GM12878 (cell line): ENCODE measurements around the gene TMOD3. TPM values are rescaled to one million over a fixed set of nuclear protein-coding genes. Genes with fewer than 3 reads are reported as not detected.

ENCODE experiments used
- ATAC-seq: fragments of 200-7000 bp; cut with Tn5 transposase; 3 replicates; pipeline ENCODE4 v1.9.1; 2020; ENCODE audit warnings: mild to moderate bottlenecking, moderate library complexity
- BruUV-seq: library from RNA; stranded (reverse); fragments of 400-500 nt; replicated peaks from 2 replicates; lab custom pipeline; 2021; lab: Mats Ljungman, UMichigan
- CTCF ChIA-PET: fragments of 300-600 bp; sonication (Branson Sonifier 250); formaldehyde crosslinking; extraction: SDS; loops from one replicate; lab custom pipeline; 2021; ENCODE audit warnings: inconsistent platforms; lab: Yijun Ruan, JAX
- POLR2A ChIA-PET: fragments of 350-600 bp; formaldehyde crosslinking; extraction: SDS; loops from one replicate; lab custom pipeline; 2021; ENCODE audit warnings: inconsistent platforms; lab: Charles Lee
- RAD21 ChIA-PET: fragments of 300-600 bp; sonication (Branson Sonifier 250); formaldehyde crosslinking; loops from one replicate; lab custom pipeline; 2023; ENCODE audit warnings: antibody characterized with exemption; ENCODE audit not compliant: unreplicated experiment; lab: Charles Lee
- SMC1A ChIA-PET: fragments of 300-600 bp; sonication (Branson Sonifier 250); formaldehyde crosslinking; loops from one replicate; lab custom pipeline; 2023; ENCODE audit not compliant: unreplicated experiment, uncharacterized antibody; lab: Charles Lee
- DNase-seq: peaks from one replicate; pipeline ENCODE4 v3.0.0-alpha.2; 2011; ENCODE audit warnings: low read depth, low spot score
- FAIRE-seq: peaks from 3 replicates; lab custom pipeline; 2011; peaks lifted over from hg19 to GRCh38; lab: Jason Lieb, UNC
- H2AFZ ChIP-seq: 2 replicates; pipeline ENCODE4 v1.6.0; 2011; ENCODE audit warnings: low read depth, low read length, control low read depth; ENCODE audit not compliant: control insufficient read depth
- H3K27ac ChIP-seq: 2 replicates; pipeline ENCODE4 v1.5.1; 2011; ENCODE audit warnings: control low read depth; ENCODE audit not compliant: control insufficient read depth, insufficient read depth
- H3K27me3 ChIP-seq, 2 experiments: replicated peaks in 1 of 2; 2 replicates each; pipeline versions ENCODE4 v1.6.0 to v1.6.1; 2011; ENCODE audit warnings: low read length in 1 of 2; ENCODE audit not compliant: control insufficient read depth in 2 of 2, insufficient read depth in 2 of 2
- H3K36me3 ChIP-seq, 2 experiments: 2 replicates each; pipeline ENCODE4 v1.5.1; 2011; ENCODE audit warnings: low read length in 1 of 2; ENCODE audit not compliant: control insufficient read depth in 2 of 2, insufficient read depth in 2 of 2
- H3K4me1 ChIP-seq: 2 replicates; pipeline ENCODE4 v1.6.1; 2011; ENCODE audit warnings: mild to moderate bottlenecking, low read length, moderate library complexity, mixed read lengths; ENCODE audit not compliant: control insufficient read depth, insufficient read depth
- H3K4me2 ChIP-seq: 2 replicates; pipeline ENCODE4 v1.6.0; 2011; ENCODE audit warnings: control low read depth; ENCODE audit not compliant: control insufficient read depth, insufficient read depth
- H3K4me3 ChIP-seq: fragments of 200-600 bp; sonication (generic); 2 replicates; pipeline ENCODE4 v1.5.1; 2016
- H3K79me2 ChIP-seq: 2 replicates; pipeline ENCODE4 v1.6.0; 2011; ENCODE audit warnings: low read length; ENCODE audit not compliant: control insufficient read depth, insufficient read depth
- H3K9ac ChIP-seq: 2 replicates; pipeline ENCODE4 v1.8.0; 2011; ENCODE audit warnings: low read length, control low read depth, mixed read lengths; ENCODE audit not compliant: control insufficient read depth, insufficient read depth
- H3K9me3 ChIP-seq: replicated peaks from 3 replicates; pipeline ENCODE4 v1.5.1; 2011; ENCODE audit warnings: mild to moderate bottlenecking, low read length; ENCODE audit not compliant: control insufficient read depth, insufficient read depth
- H4K20me1 ChIP-seq: 2 replicates; pipeline ENCODE4 v1.6.0; 2011; ENCODE audit not compliant: control insufficient read depth, insufficient read depth
- BACH1 ChIP-seq: fragments of 450-650 bp; IDR thresholded peaks from 2 replicates; pipeline ENCODE4 v1.6.1; 2017; ENCODE audit warnings: mild to moderate bottlenecking, borderline replicate concordance
- CHD1 ChIP-seq: IDR thresholded peaks from 2 replicates; pipeline ENCODE4 v1.6.1; 2012; ENCODE audit warnings: low read depth, low read length, improper control_type of control experiment
- CHD4 ChIP-seq: fragments of 200-600 bp; sonication (generic); IDR thresholded peaks from 2 replicates; pipeline ENCODE4 v1.6.1; 2016; ENCODE audit warnings: mild to moderate bottlenecking
- DPF2 ChIP-seq: fragments of 450-650 bp; IDR thresholded peaks from 2 replicates; pipeline ENCODE4 v1.6.1; 2017; ENCODE audit warnings: mild to moderate bottlenecking
- FOXM1 ChIP-seq: IDR thresholded peaks from 2 replicates; pipeline ENCODE4 v1.6.1; 2012; ENCODE audit warnings: low read depth, mild to moderate bottlenecking, inconsistent platforms, low read length, moderate library complexity
- IRF4 ChIP-seq: IDR thresholded peaks from 2 replicates; pipeline ENCODE4 v1.6.1; 2011; ENCODE audit warnings: low read depth, low read length
- NBN ChIP-seq: fragments of 450-650 bp; IDR thresholded peaks from 2 replicates; pipeline ENCODE4 v1.6.1; 2016
- NFXL1 ChIP-seq: fragments of 450-650 bp; IDR thresholded peaks from 2 replicates; pipeline ENCODE4 v1.6.1; 2017; ENCODE audit warnings: antibody characterized with exemption, mild to moderate bottlenecking, borderline replicate concordance
- NR2C2 ChIP-seq: IDR thresholded peaks from 2 replicates; pipeline ENCODE4 v1.6.1; 2011; ENCODE audit warnings: borderline replicate concordance, low read depth; ENCODE audit not compliant: control insufficient read depth, insufficient read length
- NR2F1 ChIP-seq: fragments of 450-650 bp; conservative IDR thresholded peaks from 2 replicates; pipeline ENCODE4 v1.6.1; 2017; ENCODE audit warnings: mild to moderate bottlenecking
- POU2F2 ChIP-seq: IDR thresholded peaks from 3 replicates; pipeline ENCODE4 v1.6.1; 2011; ENCODE audit warnings: low read depth, mild to moderate bottlenecking, low read length, borderline replicate concordance
- RB1 ChIP-seq: fragments of 450-650 bp; formaldehyde crosslinking; IDR thresholded peaks from 2 replicates; pipeline ENCODE4 v1.6.1; 2017; ENCODE audit warnings: mild to moderate bottlenecking, borderline replicate concordance
- RBBP5 ChIP-seq: fragments of 200-600 bp; sonication (generic); conservative IDR thresholded peaks from 2 replicates; pipeline ENCODE4 v1.6.1; 2016
- SMARCA5 ChIP-seq: fragments of 450-650 bp; IDR thresholded peaks from 2 replicates; pipeline ENCODE4 v1.6.1; 2017; ENCODE audit warnings: mild to moderate bottlenecking
- TAF1 ChIP-seq: IDR thresholded peaks from 2 replicates; pipeline ENCODE4 v1.6.1; 2011; ENCODE audit warnings: mild to moderate bottlenecking, low read depth, low read length, borderline replicate concordance
- ZSCAN29 ChIP-seq: fragments of 450-650 bp; IDR thresholded peaks from 2 replicates; pipeline ENCODE4 v1.6.1; 2017; ENCODE audit warnings: mild to moderate bottlenecking, moderate library complexity
- WGBS: methylation state at CpG from one replicate; pipeline ENCODE4 v1.1.6; 2016; ENCODE audit warnings: low lambda C conversion rate; ENCODE audit not compliant: insufficient replicate concordance, insufficient coverage; ENCODE audit errors: missing lambda C conversion rate; 5-methylcytosine and 5-hydroxymethylcytosine counted together
- in situ Hi-C: fragments of 300-500 bp; cut with MboI; formaldehyde crosslinking; loops from 9 replicates; pipeline ENCODE4 v1.14.3; 2018; ENCODE audit warnings: mixed read lengths
- intact Hi-C: fragments of 100-400 bp; cut with micrococcal nuclease; formaldehyde crosslinking; loops from one replicate; pipeline ENCODE4 v1.14.2; 2022; ENCODE audit not compliant: unreplicated experiment
- polyA plus RNA-seq, 11 experiments: library from polyadenylated mRNA; depleted of rRNA in 4 of 11; unstranded in 6 of 11; stranded (reverse) in 5 of 11; fragments of >200 nt; fragmentation: Nextera tagmentation in 4 of 11; fragmentation: Illumina TruSeq in 1 of 11; extraction: Ambion mirVana in 4 of 11; extraction: Trizol in 1 of 11; gene quantifications; 1 replicate in 1 of 11; 2 replicates in 10 of 11; pipeline versions ENCODE4 v1.2.1 to v1.2.3, GENCODE V29; 2011 to 2016; ENCODE audit warnings: inconsistent platforms in 2 of 11, missing spikeins in 2 of 11, low read depth in 1 of 11
- total RNA-seq, 4 experiments: library from RNA; depleted of rRNA in 3 of 4; stranded (reverse); fragments of >200 nt in 3 of 4; fragmentation: Illumina TruSeq in 1 of 4; extraction: Trizol in 1 of 4; gene quantifications; 2 replicates each; pipeline versions ENCODE4 v1.2.1 to v1.2.3, GENCODE V29; 2013 to 2021
- TF ChIP-seq, protein P1 (sequence below): fragments of 450-650 bp; IDR thresholded peaks from 2 replicates; pipeline ENCODE4 v1.6.1; 2014; ENCODE audit warnings: mild to moderate bottlenecking
- TF ChIP-seq, protein P2 (sequence below): IDR thresholded peaks from 2 replicates; pipeline ENCODE4 v1.6.1; 2011; ENCODE audit warnings: borderline replicate concordance, low read depth, mild to moderate bottlenecking, moderate library complexity, mixed read lengths, low read length; ENCODE audit not compliant: insufficient read depth; ENCODE audit errors: extremely low read length
- TF ChIP-seq, protein P3 (sequence below): fragments of 450-650 bp; IDR thresholded peaks from 2 replicates; pipeline ENCODE4 v1.6.1; 2017; ENCODE audit warnings: low read depth, mild to moderate bottlenecking, moderate library complexity
- TF ChIP-seq, protein P4 (sequence below): fragments of 150-350 bp; IDR thresholded peaks from 2 replicates; pipeline ENCODE4 v1.6.1; 2016; ENCODE audit warnings: low read depth, low read length

The TMOD3 gene
- total and polyA plus RNA-seq, 10 of the 15 experiments (the other 5 are each of a cell fraction or from before 2014, with no cell fraction given) = 5.2 to 39.4 (median 22.5) TPM

DNA sequence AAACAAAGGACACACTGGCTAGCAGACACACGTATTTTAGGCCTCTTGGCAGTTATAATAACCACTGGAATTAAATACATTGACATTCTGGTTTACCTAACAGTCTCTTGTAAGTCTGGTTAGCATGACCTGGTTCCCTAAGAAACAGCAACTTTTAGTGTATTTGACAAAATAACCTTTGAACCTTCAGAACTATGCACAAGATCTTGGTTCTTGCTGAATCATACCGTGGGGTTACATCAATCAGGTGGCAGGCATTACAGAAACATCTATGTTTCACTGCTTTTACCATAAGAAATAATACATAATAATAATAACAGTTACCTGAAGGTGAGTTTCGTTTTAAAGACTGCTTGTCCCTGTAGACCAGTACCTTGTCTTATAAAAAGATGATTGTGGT is 123.4 kb downstream of the TMOD3 start (continued):
- TF ChIP-seq, protein P1, sequence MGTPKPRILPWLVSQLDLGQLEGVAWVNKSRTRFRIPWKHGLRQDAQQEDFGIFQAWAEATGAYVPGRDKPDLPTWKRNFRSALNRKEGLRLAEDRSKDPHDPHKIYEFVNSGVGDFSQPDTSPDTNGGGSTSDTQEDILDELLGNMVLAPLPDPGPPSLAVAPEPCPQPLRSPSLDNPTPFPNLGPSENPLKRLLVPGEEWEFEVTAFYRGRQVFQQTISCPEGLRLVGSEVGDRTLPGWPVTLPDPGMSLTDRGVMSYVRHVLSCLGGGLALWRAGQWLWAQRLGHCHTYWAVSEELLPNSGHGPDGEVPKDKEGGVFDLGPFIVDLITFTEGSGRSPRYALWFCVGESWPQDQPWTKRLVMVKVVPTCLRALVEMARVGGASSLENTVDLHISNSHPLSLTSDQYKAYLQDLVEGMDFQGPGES = no peak
- TF ChIP-seq FOXM1 = no peak
- no peak for TF ChIP-seq BACH1
- TF ChIP-seq IRF4 = no peak
- TF ChIP-seq, protein P2, sequence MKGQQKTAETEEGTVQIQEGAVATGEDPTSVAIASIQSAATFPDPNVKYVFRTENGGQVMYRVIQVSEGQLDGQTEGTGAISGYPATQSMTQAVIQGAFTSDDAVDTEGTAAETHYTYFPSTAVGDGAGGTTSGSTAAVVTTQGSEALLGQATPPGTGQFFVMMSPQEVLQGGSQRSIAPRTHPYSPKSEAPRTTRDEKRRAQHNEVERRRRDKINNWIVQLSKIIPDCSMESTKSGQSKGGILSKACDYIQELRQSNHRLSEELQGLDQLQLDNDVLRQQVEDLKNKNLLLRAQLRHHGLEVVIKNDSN = no peak
- TF ChIP-seq POU2F2 = no peak
- no peak for TF ChIP-seq TAF1
- no peak for TF ChIP-seq RBBP5
- TF ChIP-seq CHD4 = no peak
- TF ChIP-seq, all 136 proteins: peak for 0

DNA sequence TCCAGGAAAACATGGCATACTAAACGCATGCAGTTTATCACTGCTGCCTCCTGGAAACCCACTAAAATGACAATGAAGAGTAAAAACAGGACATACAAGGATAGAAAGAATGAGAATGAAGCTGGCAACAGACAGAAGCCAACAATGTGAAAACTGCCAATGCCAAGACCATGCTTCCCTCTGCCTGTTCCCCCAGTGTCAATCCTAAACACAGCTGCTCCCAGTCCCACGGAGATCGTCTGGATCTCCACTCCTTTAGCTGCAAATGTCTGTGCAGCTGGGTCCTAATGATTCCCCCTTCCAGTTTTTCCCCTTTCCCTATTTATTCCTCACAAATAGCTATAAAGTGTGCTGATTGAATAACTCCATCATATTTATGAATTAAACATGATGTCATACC is 126.1 kb downstream of the TMOD3 start:
- in situ Hi-C loops (no loop called here), intact Hi-C loops (no loop called here)
- no peak overlapping the region for H3K27ac ChIP-seq
- H3K27me3 ChIP-seq = no peaks in the 10 kb centered on the region
- peaks cover 13 to 41% of the 10 kb centered on the region in 2 experiments for H3K36me3 ChIP-seq
- no peak overlapping the region for H3K9ac ChIP-seq
- H3K4me2 ChIP-seq = no peak overlapping the region
- no peak for ATAC-seq
- ChIA-PET POLR2A (interaction anchor here (0.6 kb wide), 1 partner anchor 115 kb away, joined by 3 read pairs; no protein-coding TSS in a partner anchor), CTCF (interaction anchor here (0.9 kb wide), 2 partner anchors 82 to 229 kb away, joined by 3 read pairs; no protein-coding TSS in a partner anchor), RAD21 (no interaction called here), SMC1A (no interaction called here)
- TSS peak; percentile 18 for BruUV-seq
- H4K20me1 ChIP-seq = no peaks in the 10 kb centered on the region
- 97% methylated on average over 3 of the region's 3 CpGs for WGBS
- no peak overlapping the region for H2AFZ ChIP-seq
- no peaks in the 10 kb centered on the region for H3K9me3 ChIP-seq
- FAIRE-seq = no peak
- no peaks in the 10 kb centered on the region for H3K79me2 ChIP-seq
- no peak for DNase-seq
- H3K4me1 ChIP-seq = no peaks in the 10 kb centered on the region
- no peak overlapping the region for H3K4me3 ChIP-seq
- TF ChIP-seq RB1 (no peak), NBN (no peak), ZSCAN29 (no peak), NR2C2 (no peak), NR2F1 (no peak), SMARCA5 (no peak), CHD1 (no peak), DPF2 (no peak), NFXL1 (no peak)
- TF ChIP-seq, protein P3, sequence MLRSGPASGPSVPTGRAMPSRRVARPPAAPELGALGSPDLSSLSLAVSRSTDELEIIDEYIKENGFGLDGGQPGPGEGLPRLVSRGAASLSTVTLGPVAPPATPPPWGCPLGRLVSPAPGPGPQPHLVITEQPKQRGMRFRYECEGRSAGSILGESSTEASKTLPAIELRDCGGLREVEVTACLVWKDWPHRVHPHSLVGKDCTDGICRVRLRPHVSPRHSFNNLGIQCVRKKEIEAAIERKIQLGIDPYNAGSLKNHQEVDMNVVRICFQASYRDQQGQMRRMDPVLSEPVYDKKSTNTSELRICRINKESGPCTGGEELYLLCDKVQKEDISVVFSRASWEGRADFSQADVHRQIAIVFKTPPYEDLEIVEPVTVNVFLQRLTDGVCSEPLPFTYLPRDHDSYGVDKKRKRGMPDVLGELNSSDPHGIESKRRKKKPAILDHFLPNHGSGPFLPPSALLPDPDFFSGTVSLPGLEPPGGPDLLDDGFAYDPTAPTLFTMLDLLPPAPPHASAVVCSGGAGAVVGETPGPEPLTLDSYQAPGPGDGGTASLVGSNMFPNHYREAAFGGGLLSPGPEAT = no peak
- TF ChIP-seq, protein P4, sequence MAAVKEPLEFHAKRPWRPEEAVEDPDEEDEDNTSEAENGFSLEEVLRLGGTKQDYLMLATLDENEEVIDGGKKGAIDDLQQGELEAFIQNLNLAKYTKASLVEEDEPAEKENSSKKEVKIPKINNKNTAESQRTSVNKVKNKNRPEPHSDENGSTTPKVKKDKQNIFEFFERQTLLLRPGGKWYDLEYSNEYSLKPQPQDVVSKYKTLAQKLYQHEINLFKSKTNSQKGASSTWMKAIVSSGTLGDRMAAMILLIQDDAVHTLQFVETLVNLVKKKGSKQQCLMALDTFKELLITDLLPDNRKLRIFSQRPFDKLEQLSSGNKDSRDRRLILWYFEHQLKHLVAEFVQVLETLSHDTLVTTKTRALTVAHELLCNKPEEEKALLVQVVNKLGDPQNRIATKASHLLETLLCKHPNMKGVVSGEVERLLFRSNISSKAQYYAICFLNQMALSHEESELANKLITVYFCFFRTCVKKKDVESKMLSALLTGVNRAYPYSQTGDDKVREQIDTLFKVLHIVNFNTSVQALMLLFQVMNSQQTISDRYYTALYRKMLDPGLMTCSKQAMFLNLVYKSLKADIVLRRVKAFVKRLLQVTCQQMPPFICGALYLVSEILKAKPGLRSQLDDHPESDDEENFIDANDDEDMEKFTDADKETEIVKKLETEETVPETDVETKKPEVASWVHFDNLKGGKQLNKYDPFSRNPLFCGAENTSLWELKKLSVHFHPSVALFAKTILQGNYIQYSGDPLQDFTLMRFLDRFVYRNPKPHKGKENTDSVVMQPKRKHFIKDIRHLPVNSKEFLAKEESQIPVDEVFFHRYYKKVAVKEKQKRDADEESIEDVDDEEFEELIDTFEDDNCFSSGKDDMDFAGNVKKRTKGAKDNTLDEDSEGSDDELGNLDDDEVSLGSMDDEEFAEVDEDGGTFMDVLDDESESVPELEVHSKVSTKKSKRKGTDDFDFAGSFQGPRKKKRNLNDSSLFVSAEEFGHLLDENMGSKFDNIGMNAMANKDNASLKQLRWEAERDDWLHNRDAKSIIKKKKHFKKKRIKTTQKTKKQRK = no peak
